Smooth muscle cell (in vitro differentiated cells): ENCODE results near the gene BORCS5. TPM values are rescaled to one million over a fixed set of nuclear protein-coding genes. Genes with fewer than 3 reads are reported as not detected.

Experiments used
- DNase-seq: peaks from one replicate; lab custom pipeline; 2025; ENCODE audit not compliant: unreplicated experiment; lab: John Stamatoyannopoulos, UW
- H2AFZ ChIP-seq: fragments of 200-600 bp; sonication (generic); 2 replicates; pipeline ENCODE4 v1.6.0; 2016; ENCODE audit warnings: antibody characterized with exemption, low read depth, mild to moderate bottlenecking
- H3F3A ChIP-seq: fragments of 200-600 bp; sonication (generic); 2 replicates; pipeline ENCODE4 v1.6.0; 2017; ENCODE audit warnings: antibody characterized with exemption, low read depth
- H3K27ac ChIP-seq: fragments of 200-600 bp; sonication (generic); 2 replicates; pipeline ENCODE4 v1.5.1; 2016; ENCODE audit warnings: low read depth, mild to moderate bottlenecking
- H3K27me3 ChIP-seq: fragments of 200-600 bp; sonication (generic); 2 replicates; pipeline ENCODE4 v1.6.1; 2016; ENCODE audit warnings: low read depth, mild to moderate bottlenecking
- H3K36me3 ChIP-seq: fragments of 200-600 bp; sonication (generic); 2 replicates; pipeline ENCODE4 v1.5.1; 2016; ENCODE audit warnings: low read depth
- H3K4me1 ChIP-seq: fragments of 200-600 bp; sonication (generic); 2 replicates; pipeline ENCODE4 v1.5.1; 2016; ENCODE audit warnings: low read depth
- H3K4me2 ChIP-seq: fragments of 200-600 bp; sonication (generic); 2 replicates; pipeline ENCODE4 v1.6.0; 2016; ENCODE audit warnings: mild to moderate bottlenecking
- H3K4me3 ChIP-seq: fragments of 200-600 bp; sonication (generic); 2 replicates; pipeline ENCODE4 v1.5.1; 2016; ENCODE audit warnings: mild to moderate bottlenecking
- H3K79me2 ChIP-seq: fragments of 200-600 bp; sonication (generic); 2 replicates; pipeline ENCODE4 v1.6.0; 2016; ENCODE audit warnings: low read depth, mild to moderate bottlenecking
- H3K9ac ChIP-seq: fragments of 200-600 bp; sonication (generic); 2 replicates; pipeline ENCODE4 v1.6.0; 2016; ENCODE audit warnings: low read depth
- H3K9me3 ChIP-seq: fragments of 200-600 bp; sonication (generic); replicated peaks from 2 replicates; pipeline ENCODE4 v1.5.1; 2016; ENCODE audit warnings: low read depth
- H4K20me1 ChIP-seq: fragments of 200-600 bp; sonication (generic); 2 replicates; pipeline ENCODE4 v1.6.0; 2016; ENCODE audit warnings: low read depth
- CTCF ChIP-seq: fragments of 200-600 bp; sonication (generic); IDR thresholded peaks from 2 replicates; pipeline ENCODE4 v1.5.1; 2017; ENCODE audit warnings: borderline replicate concordance, mild to moderate bottlenecking, antibody characterized with exemption; ENCODE audit not compliant: insufficient read depth, poor library complexity, severe bottlenecking
- WGBS: methylation state at CpG from one replicate; pipeline ENCODE4 v1.1.7; 2016; ENCODE audit warnings: low lambda C conversion rate; 5-methylcytosine and 5-hydroxymethylcytosine counted together
- polyA plus RNA-seq: library from polyadenylated mRNA; unstranded; fragments of >200 nt; fragmentation: Nextera tagmentation; extraction: Ambion mirVana; gene quantifications from 2 replicates; pipeline ENCODE4 v1.2.1, GENCODE V29; 2016
- total RNA-seq: library from RNA; depleted of rRNA; stranded (reverse); fragments of >200 nt; gene quantifications from 2 replicates; pipeline ENCODE4 v1.2.3, GENCODE V29; 2014

BORCS5 gene
- total and polyA plus RNA-seq, 2 experiments from 2014 or later, result 11.2 to 11.7 TPM

- Histone ChIP-seq H4K20me1 (no peaks in the 10 kb centered on the region), H3K27ac (no peak overlapping the region), H3K27me3 (no peaks in the 10 kb centered on the region), H3K9me3 (no peaks in the 10 kb centered on the region), H3K4me2 (no peak overlapping the region), H3K79me2 (no peaks in the 10 kb centered on the region), H3K4me1 (no peaks in the 10 kb centered on the region), H3K4me3 (no peak overlapping the region), H3K9ac (no peak overlapping the region), H3K36me3 (no peaks in the 10 kb centered on the region), H3F3A (no peaks in the 10 kb centered on the region), H2AFZ (no peak overlapping the region)
- no peak for TF ChIP-seq CTCF
- DNase-seq, result no peak
- 93% methylated on average over 6 of the region's 6 CpGs for WGBS
Observed at GRCh38 chr12:12487490-12487889, 130.6 kb downstream of the BORCS5 start.

GRCh38 chr12:12488296-12488695 is 131.4 kb downstream of the BORCS5 start:
- 89% methylated on average over 4 of the region's 4 CpGs for WGBS
- no peak overlapping the region for H3K27ac ChIP-seq
- H3K9me3 ChIP-seq, result no peaks in the 10 kb centered on the region
- H3F3A ChIP-seq, result no peaks in the 10 kb centered on the region
- no peak overlapping the region for H3K4me2 ChIP-seq
- no peaks in the 10 kb centered on the region for H4K20me1 ChIP-seq
- no peak overlapping the region for H2AFZ ChIP-seq
- no peaks in the 10 kb centered on the region for H3K79me2 ChIP-seq
- H3K4me1 ChIP-seq, result no peaks in the 10 kb centered on the region
- H3K9ac ChIP-seq, result no peak overlapping the region
- no peak for TF ChIP-seq CTCF
- no peak for DNase-seq
- H3K4me3 ChIP-seq, result no peak overlapping the region
- H3K27me3 ChIP-seq, result no peaks in the 10 kb centered on the region
- no peaks in the 10 kb centered on the region for H3K36me3 ChIP-seq

- no peak for TF ChIP-seq CTCF
- Histone ChIP-seq H3K27me3 (no peaks in the 10 kb centered on the region), H3K36me3 (no peaks in the 10 kb centered on the region), H3K4me3 (no peak overlapping the region), H4K20me1 (no peaks in the 10 kb centered on the region), H3K4me1 (no peaks in the 10 kb centered on the region), H2AFZ (no peak overlapping the region), H3F3A (no peaks in the 10 kb centered on the region), H3K4me2 (no peak overlapping the region), H3K79me2 (no peaks in the 10 kb centered on the region), H3K9me3 (no peaks in the 10 kb centered on the region), H3K9ac (no peak overlapping the region), H3K27ac (no peak overlapping the region)
- WGBS, result 94% methylated on average over 8 of the region's 8 CpGs
- no peak for DNase-seq
Observed at GRCh38 chr12:12488823-12489550, 132.1 kb downstream of the BORCS5 start.

- Histone ChIP-seq H3K4me3 (no peak overlapping the region), H3K4me2 (no peak overlapping the region), H3K79me2 (no peaks in the 10 kb centered on the region), H2AFZ (no peak overlapping the region), H3K9ac (no peak overlapping the region), H3K27ac (no peak overlapping the region), H3K9me3 (no peaks in the 10 kb centered on the region), H3K4me1 (no peaks in the 10 kb centered on the region), H3K36me3 (no peaks in the 10 kb centered on the region), H3F3A (no peaks in the 10 kb centered on the region), H3K27me3 (no peaks in the 10 kb centered on the region), H4K20me1 (peaks cover 5% of the 10 kb centered on the region)
- no peak for TF ChIP-seq CTCF
- DNase-seq, result no peak
Observed at GRCh38 chr12:12491606-12492005, 134.7 kb downstream of the BORCS5 start.
